Karpas-422 (cell line): ENCODE results near the gene SHC1. TPM values are rescaled to one million over a fixed set of nuclear protein-coding genes. Genes with fewer than 3 reads are reported as not detected.

Source experiments
- DNase-seq: peaks from one replicate; pipeline ENCODE4 v3.0.0-alpha.2; 2015
- H2AFZ ChIP-seq: fragments of 200-600 bp; sonication (generic); 2 replicates; pipeline ENCODE4 v1.6.1; 2014; ENCODE audit warnings: antibody characterized with exemption, low read length, mixed read lengths
- H3K27ac ChIP-seq: fragments of 200-600 bp; sonication (generic); 2 replicates; pipeline ENCODE4 v1.5.1; 2014; ENCODE audit warnings: mild to moderate bottlenecking, low read length, moderate library complexity
- H3K27me3 ChIP-seq: fragments of 200-600 bp; sonication (generic); 2 replicates; pipeline ENCODE4 v1.6.1; 2014; ENCODE audit warnings: low read length, mixed read lengths
- H3K36me3 ChIP-seq: fragments of 200-600 bp; sonication (generic); 2 replicates; pipeline ENCODE4 v1.6.1; 2014; ENCODE audit warnings: low read length, mixed read lengths; ENCODE audit not compliant: insufficient read depth
- H3K4me1 ChIP-seq: fragments of 200-600 bp; sonication (generic); 2 replicates; pipeline ENCODE4 v1.6.1; 2014; ENCODE audit warnings: mild to moderate bottlenecking, low read length, mixed read lengths
- H3K4me2 ChIP-seq: fragments of 200-600 bp; sonication (generic); 2 replicates; pipeline ENCODE4 v1.6.1; 2014; ENCODE audit warnings: low read length, low read depth, mild to moderate bottlenecking; ENCODE audit not compliant: poor library complexity, severe bottlenecking
- H3K4me3 ChIP-seq: fragments of 200-600 bp; sonication (generic); 2 replicates; pipeline ENCODE4 v1.5.1; 2014; ENCODE audit warnings: mild to moderate bottlenecking, antibody characterized with exemption, low read length, mixed read lengths
- H3K79me2 ChIP-seq: fragments of 200-600 bp; sonication (generic); 2 replicates; pipeline ENCODE4 v1.6.1; 2014; ENCODE audit warnings: mild to moderate bottlenecking, low read length, mixed read lengths
- H3K9ac ChIP-seq: fragments of 200-600 bp; sonication (generic); 2 replicates; pipeline ENCODE4 v1.6.0; 2014; ENCODE audit warnings: low read length
- H3K9me2 ChIP-seq: fragments of 200-600 bp; sonication (generic), shearing (Covaris generic); replicated peaks from 2 replicates; pipeline ENCODE4 v1.6.0; 2014; ENCODE audit warnings: mild to moderate bottlenecking, low read length, moderate library complexity; ENCODE audit not compliant: insufficient read depth
- H3K9me3 ChIP-seq: fragments of 300-700, 200-600 bp; sonication (generic); 2 replicates; pipeline ENCODE4 v1.6.1; 2014; ENCODE audit warnings: low read length, mixed read lengths
- H4K20me1 ChIP-seq: fragments of 200-600 bp; sonication (generic); 2 replicates; pipeline ENCODE4 v1.6.1; 2014; ENCODE audit warnings: mild to moderate bottlenecking, antibody characterized with exemption, low read length, low read depth; ENCODE audit not compliant: insufficient read depth
- total RNA-seq: library from RNA; depleted of rRNA; stranded (reverse); fragments of >200 nt; shearing (Covaris generic); gene quantifications from 2 replicates; pipeline ENCODE4 v1.2.3, GENCODE V29; 2014; ENCODE audit warnings: low replicate concordance

The SHC1 gene
- total RNA-seq, 1 experiment from 2014 or later = 27.8 TPM

- peaks cover 32% of the 10 kb centered on the region for H3K79me2 ChIP-seq
- H3K36me3 ChIP-seq = peaks cover 8% of the 10 kb centered on the region; the same call in 1 of the 2 replicates
- no peaks in the 10 kb centered on the region for H4K20me1 ChIP-seq
- H3K9me2 ChIP-seq = no peaks in the 10 kb centered on the region
- peak within 1 kb of the TSS; percentile 87 for H3K27ac ChIP-seq
- H3K27me3 ChIP-seq = no peaks in the 10 kb centered on the region
- peak within 1 kb of the TSS; percentile 89 for H3K4me2 ChIP-seq
- H3K4me3 ChIP-seq = peak within 1 kb of the TSS; percentile 93
- peak within 1 kb of the TSS; percentile 98 for H3K9ac ChIP-seq
- no peak within 1 kb of the TSS for H2AFZ ChIP-seq
- DNase-seq = peak; percentile 92
- H3K9me3 ChIP-seq = no peaks in the 10 kb centered on the region
- peaks cover 29% of the 10 kb centered on the region for H3K4me1 ChIP-seq
Observed at GRCh38 chr1:154961207-154962155, 9.1 kb downstream of the SHC1 start, which contains the start of gene PYGO2. Gene PYGO2, minus strand, starts transcription at chr1:154961782. Its CDS starts 206 bp downstream, at chr1:154961576.

DNA sequence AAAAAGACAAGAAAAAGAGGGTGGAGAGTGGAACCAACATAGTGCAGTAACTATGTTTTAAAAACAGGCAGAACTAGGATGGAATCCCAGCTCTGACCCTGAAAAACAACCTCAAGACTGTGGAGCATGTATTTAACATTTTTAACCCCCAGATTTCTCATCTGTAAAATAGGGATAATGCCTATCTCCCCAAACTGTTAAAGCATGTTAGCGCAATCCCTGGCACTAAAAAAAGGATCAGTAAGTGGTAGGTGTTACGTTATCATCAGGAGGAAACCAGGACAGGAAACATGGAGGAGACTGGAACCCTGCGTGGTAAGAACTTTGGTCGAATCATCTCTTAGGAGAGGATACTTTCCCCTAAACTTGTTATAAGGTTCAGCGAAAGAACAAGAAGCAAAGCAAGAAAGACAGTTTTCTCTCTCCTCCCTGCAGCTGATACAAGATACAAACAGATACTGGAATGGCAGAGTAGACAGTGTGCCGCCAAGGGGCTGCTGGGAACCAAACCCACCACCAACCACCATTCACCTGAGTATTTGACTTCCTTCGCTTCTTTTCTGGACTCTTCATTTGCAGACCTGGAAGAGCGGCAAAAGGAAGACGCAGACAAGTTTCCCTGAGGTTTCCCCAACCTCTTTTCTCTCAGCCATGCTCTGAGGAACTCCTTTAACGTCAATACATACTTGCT, 10.0 kb downstream of the SHC1 start:
- H3K79me2 ChIP-seq = peaks cover 32% of the 10 kb centered on the region
- no peaks in the 10 kb centered on the region for H3K27me3 ChIP-seq
- H4K20me1 ChIP-seq = no peaks in the 10 kb centered on the region
- H3K4me1 ChIP-seq = peaks cover 36% of the 10 kb centered on the region
- peak overlapping the region; percentile 93 for H3K4me3 ChIP-seq
- H3K4me2 ChIP-seq = peak overlapping the region; percentile 89
- no peaks in the 10 kb centered on the region for H3K9me3 ChIP-seq
- H3K9ac ChIP-seq = peak overlapping the region; percentile 98
- peak overlapping the region; percentile 87 for H3K27ac ChIP-seq
- DNase-seq = peak; percentile 58
- H3K36me3 ChIP-seq = peaks cover 8% of the 10 kb centered on the region; the same call in 1 of the 2 replicates
- no peak overlapping the region for H2AFZ ChIP-seq
- H3K9me2 ChIP-seq = no peaks in the 10 kb centered on the region

- no peaks in the 10 kb centered on the region for H4K20me1 ChIP-seq
- peaks cover 39% of the 10 kb centered on the region for H3K79me2 ChIP-seq
- H2AFZ ChIP-seq = no peak overlapping the region
- no peak overlapping the region for H3K4me3 ChIP-seq
- no peak for DNase-seq
- no peak overlapping the region for H3K27ac ChIP-seq
- H3K36me3 ChIP-seq = peaks cover 8% of the 10 kb centered on the region; the same call in 1 of the 2 replicates
- H3K9ac ChIP-seq = no peak overlapping the region
- H3K27me3 ChIP-seq = no peaks in the 10 kb centered on the region
- no peaks in the 10 kb centered on the region for H3K9me2 ChIP-seq
- peaks cover 48% of the 10 kb centered on the region for H3K4me1 ChIP-seq
- H3K4me2 ChIP-seq = no peak overlapping the region
- no peaks in the 10 kb centered on the region for H3K9me3 ChIP-seq
Observed at GRCh38 chr1:154959426-154959780, 11.1 kb downstream of the SHC1 start.

DNA sequence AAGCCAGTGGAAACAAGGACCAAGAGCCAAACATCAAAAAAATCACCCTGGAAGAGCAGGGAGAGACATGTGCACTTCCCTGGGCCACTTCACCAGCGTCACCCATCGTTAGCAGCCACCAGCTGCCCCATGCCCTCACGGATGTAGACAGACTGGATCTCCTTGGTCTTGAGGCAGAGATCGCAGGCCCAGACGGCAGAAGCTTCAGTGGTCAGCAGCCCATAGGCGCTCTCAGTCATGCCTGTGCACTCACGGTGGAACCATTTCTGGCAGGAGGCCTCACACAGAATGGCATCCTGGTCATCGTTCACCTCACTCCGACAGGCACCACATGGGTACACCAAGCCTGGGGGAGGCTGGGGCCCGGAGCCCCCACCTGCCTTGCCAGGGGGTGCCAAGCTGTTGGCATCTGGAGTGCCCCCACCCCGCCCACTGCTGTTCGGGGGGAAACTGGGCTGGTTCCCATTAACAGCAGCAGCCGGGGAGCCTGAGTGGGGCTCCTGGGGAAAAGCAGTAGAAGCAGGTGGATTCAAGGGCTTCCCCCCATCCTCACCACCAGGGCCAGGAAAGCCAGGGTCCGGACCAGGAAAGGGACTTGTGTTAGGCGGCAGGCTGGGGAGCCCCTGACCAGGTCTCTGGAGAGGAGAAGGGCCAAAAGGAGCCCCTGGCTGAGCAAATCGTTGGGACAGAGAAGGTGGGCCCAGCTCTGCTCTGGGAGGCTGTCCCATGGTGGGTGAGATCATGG, 11.7 kb downstream of the SHC1 start:
- peaks cover 43% of the 10 kb centered on the region for H3K79me2 ChIP-seq
- no peak overlapping the region for H3K4me3 ChIP-seq
- H3K27ac ChIP-seq = no peak overlapping the region
- no peak overlapping the region for H3K4me2 ChIP-seq
- peaks cover 6% of the 10 kb centered on the region; the same call in 1 of the 2 replicates for H3K36me3 ChIP-seq
- no peaks in the 10 kb centered on the region for H3K9me2 ChIP-seq
- no peak for DNase-seq
- H4K20me1 ChIP-seq = no peaks in the 10 kb centered on the region
- H3K9ac ChIP-seq = no peak overlapping the region
- H3K9me3 ChIP-seq = no peaks in the 10 kb centered on the region
- H3K4me1 ChIP-seq = peaks cover 53% of the 10 kb centered on the region
- no peak overlapping the region for H2AFZ ChIP-seq
- no peaks in the 10 kb centered on the region for H3K27me3 ChIP-seq

DNA sequence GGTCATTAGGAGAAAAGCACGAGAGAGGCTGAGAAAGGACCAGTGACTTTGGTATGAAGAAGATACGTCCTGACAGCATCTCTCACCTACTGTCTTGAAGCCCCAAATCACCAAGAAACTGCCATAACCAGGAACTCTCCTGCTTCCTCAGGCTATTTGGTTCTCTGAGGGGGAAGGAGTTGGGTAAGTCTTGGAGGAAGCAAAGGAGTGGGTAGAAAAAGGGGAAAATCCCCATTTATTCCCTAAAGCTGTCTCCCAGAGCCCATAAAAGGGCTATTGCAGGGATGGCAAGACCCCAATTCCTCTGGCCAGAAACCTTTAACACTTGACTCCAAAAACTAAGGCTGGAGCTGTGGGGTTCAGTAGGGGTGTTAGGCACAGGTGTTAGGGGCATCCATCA, 12.5 kb downstream of the SHC1 start:
- DNase-seq = no peak
- H3K4me1 ChIP-seq = peaks cover 53% of the 10 kb centered on the region

GRCh38 chr1:154957091-154957657, 13.4 kb downstream of the SHC1 start:
- Histone ChIP-seq H3K9ac (peak overlapping the region; percentile 74; the same call in 1 of the 2 replicates), H3K4me1 (peaks cover 55% of the 10 kb centered on the region), H3K79me2 (peaks cover 41% of the 10 kb centered on the region), H3K9me3 (no peaks in the 10 kb centered on the region), H3K4me2 (peak overlapping the region; percentile 83), H3K4me3 (no peak overlapping the region), H4K20me1 (no peaks in the 10 kb centered on the region), H2AFZ (no peak overlapping the region), H3K27ac (peak overlapping the region; percentile 39; the same call in 1 of the 2 replicates), H3K9me2 (no peaks in the 10 kb centered on the region), H3K36me3 (no peaks in the 10 kb centered on the region), H3K27me3 (no peaks in the 10 kb centered on the region)
- DNase-seq = no peak

More for the DNA sequence above, 12.5 kb downstream of the SHC1 start:
- Histone ChIP-seq H3K9ac (no peak overlapping the region), H3K79me2 (peaks cover 44% of the 10 kb centered on the region), H3K27me3 (no peaks in the 10 kb centered on the region), H4K20me1 (no peaks in the 10 kb centered on the region), H3K9me3 (no peaks in the 10 kb centered on the region), H3K36me3 (no peaks in the 10 kb centered on the region), H3K9me2 (no peaks in the 10 kb centered on the region), H3K4me2 (no peak overlapping the region), H2AFZ (no peak overlapping the region), H3K27ac (no peak overlapping the region), H3K4me3 (no peak overlapping the region)

GRCh38 chr1:154956544-154956941, 14.0 kb downstream of the SHC1 start:
- no peaks in the 10 kb centered on the region for H3K9me2 ChIP-seq
- no peaks in the 10 kb centered on the region for H3K27me3 ChIP-seq
- peak overlapping the region; percentile 74 for H3K9ac ChIP-seq
- peaks cover 41% of the 10 kb centered on the region for H3K79me2 ChIP-seq
- peaks cover 61% of the 10 kb centered on the region for H3K4me1 ChIP-seq
- H3K36me3 ChIP-seq = no peaks in the 10 kb centered on the region
- H3K4me2 ChIP-seq = peak overlapping the region; percentile 83
- DNase-seq = no peak
- H3K27ac ChIP-seq = peak overlapping the region; percentile 39
- H4K20me1 ChIP-seq = no peaks in the 10 kb centered on the region
- H2AFZ ChIP-seq = no peak overlapping the region
- H3K4me3 ChIP-seq = peak overlapping the region; percentile 72
- no peaks in the 10 kb centered on the region for H3K9me3 ChIP-seq
